ENCODE measurements around the gene NRCAM.
"Not testable (repeated sequence)": the region's sequence is repeated elsewhere in the genome, so short reads cannot be mapped to it uniquely, and the experiment has no call there.

Gene NRCAM

DNA sequence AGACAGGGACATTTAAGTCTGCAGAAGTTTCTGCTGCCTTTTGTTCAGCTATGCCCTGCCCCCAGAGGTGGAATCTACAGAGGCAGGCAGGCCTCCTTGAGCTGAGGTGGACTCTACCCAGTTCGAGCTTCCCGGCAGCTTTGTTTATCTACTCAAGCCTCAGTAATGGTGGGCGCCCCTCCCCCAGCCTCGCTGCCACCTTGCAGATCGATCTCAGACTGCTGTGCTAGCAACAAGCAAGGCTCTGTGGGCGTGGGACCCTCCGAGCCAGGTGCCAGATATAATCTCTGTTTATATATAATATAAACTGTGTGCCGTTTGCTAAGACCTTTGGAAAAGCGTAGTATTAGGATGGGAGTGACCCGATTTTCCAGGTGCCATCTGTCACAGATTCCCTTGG, 63.1 kb downstream of the NRCAM start:
- DNase-seq = not testable (repeated sequence)

DNA sequence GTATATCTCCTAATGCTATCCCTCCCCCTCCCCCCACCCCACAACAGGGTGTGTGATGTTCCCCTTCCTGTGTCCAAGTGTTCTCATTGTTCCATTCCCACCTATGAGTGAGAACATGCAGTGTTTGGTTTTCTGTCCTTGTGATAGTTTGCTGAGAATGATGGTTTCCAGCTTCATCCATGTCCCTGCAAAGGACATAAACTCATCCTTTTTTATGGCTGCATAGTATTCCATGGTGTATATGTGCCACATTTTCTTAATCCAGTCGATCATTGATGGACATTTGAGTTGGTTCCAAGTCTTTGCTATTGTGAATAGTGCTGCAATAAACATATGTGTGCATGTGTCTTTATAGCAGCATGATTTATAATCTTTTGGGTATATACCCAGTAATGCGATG, 68.5 kb downstream of the NRCAM start:
- DNase-seq = not testable (repeated sequence)

DNA sequence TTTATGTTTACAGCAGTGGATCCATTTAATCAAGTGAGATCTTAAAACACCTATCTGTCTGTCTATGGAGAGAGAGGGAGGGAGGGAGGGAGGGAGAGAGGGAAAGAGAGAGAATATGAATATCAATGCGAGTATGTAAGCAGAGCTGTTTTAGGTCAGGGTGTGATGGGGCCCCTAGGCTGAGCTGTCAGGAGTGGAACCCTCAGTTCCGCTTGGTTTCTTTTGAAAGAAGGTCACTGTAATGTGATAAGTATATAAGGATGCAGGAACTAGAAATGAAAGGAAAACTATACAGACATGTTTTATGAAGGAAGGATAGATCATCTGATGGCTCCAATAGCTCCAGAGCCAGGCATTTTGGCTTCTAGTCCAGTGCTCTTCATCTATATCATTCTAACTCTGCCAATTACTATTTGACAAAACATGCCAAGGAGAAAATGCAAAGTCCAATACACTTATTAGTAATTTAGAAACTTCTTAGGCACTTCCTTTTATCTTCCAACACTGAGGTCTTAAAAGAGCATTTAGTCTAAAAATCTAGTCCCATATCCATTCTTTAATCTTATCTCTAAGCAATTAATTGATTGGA, 70.3 kb downstream of the NRCAM start:
- no peak for DNase-seq

DNA sequence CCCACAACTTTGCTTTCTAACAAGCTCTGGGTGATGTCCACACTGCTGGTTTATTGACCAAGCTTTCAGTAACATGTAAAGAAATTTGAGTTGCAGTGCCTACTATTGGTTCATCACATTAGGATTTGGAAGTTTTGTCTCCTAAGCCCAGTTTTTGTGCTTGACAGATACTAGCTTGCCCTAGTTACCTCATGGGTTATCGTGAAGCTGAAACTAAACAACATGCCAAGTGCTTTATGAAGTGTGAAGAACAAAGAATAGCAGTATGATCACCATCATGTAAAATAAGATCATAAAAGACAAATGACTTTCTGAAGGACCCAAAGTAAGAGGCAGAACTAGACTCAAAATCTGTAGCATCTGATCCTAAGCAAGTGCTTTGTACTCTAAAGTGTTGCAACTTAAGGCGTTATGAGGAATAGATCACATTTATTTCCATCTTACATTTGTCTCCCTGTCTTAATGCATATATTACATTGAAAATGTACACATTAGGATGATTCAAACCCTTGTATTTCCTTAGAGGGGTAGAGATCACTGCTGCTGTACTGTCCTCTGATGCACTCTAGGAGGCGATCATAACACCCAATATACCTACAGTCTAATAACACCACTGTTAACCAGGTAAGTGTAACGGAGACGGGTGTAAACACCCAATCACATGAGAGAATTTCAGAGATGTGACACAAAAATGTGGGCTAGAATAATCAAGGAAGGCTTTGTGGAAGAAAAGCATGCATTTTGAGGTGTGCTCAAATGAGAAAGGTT, 71.3 kb downstream of the NRCAM start:
- no peak for DNase-seq

DNA sequence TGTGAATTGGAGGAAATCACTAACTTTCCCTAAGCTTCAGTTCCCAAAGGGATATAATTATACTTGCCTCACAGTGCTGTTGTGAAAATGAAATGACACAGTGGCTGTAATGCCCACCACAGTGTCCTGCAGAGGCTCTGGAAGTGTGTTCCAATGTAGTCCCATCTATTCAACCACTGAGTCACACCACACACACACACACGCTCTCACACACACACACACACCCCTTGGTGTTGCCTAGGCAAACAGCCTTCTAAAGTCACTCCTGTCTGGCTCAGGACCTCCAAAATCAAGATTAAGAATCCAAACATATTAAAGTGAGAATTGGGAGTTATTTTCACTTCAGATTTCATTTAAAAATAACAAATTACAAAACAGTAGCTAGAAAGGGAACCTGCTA, 73.3 kb downstream of the NRCAM start:
- DNase-seq = no peak

DNA sequence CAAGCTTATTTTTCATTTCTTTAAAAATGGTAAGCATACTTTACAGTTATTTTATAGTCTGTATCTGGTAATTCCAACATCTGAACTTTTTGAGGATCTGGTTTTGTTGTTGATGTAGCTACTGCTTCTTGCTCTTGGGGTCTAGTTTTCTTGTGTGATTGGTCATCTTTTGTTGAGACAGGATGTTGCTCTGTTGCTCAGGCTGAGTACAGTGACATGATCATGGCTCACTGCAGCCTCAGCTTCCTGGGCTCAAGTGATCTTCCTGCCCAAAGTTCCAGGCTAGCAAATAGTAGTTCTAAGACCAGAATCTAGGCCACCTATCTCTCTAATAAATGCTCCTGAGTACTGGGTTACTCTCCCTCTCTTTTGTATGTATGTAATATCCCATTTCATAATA, 75.7 kb downstream of the NRCAM start:
- no peak for DNase-seq

DNA sequence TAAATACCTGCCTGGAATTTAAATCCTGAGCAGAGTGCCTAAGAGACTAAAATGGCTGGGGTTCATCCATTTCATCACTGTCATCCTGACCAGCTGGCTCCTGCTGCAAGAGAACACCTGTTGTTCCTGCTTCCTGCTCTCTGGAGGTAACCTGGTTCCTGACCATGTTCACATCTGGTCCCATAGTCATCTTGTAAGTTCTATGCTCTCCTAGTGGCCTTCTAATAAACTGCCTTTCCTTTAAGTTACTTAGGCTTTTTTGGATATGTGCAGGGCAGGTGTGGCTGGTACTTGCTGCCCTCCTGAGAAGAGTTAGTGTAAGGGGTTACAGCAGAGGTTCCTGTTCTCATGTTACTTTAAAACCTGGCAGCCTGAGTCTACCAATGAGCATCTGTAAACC, 80.0 kb downstream of the NRCAM start:
- no peak for DNase-seq

DNA sequence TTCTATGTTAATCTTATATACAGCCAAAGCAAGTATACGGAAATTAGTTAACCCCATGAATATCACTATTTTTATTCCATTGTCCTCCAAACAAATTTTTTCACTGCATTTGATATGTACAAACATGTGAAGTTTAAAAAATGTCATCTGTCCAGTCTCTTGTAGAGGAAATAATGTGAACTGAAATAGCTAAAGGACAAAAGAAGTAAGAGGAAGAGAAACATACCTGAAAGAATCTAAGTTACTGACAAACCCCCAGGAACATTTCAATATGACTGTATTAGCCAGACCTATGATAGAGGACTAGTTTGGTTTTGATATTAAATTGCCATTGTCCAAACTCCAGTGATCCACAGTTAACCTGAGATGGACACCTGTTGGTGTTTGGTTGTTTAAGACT, 80.6 kb downstream of the NRCAM start:
- DNase-seq = no peak

DNA sequence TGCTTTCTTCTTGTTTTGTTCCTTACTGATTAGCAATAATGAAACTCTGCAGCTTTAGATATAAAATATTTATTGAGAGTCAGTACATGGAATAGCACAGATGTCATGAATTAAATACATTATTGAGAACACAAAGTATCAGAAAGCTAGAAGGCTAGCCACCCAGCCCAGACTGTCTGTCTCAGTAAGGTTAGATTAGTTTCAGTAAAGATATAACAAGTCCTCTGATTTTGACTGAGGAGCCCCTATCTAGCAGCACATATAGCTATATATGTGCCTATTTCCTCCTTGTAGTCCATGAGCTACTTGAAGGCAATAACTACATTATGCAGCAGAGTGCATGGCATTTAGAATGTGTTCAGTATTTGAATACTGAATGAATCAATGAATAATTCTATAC, 81.3 kb downstream of the NRCAM start:
- DNase-seq = no peak

DNA sequence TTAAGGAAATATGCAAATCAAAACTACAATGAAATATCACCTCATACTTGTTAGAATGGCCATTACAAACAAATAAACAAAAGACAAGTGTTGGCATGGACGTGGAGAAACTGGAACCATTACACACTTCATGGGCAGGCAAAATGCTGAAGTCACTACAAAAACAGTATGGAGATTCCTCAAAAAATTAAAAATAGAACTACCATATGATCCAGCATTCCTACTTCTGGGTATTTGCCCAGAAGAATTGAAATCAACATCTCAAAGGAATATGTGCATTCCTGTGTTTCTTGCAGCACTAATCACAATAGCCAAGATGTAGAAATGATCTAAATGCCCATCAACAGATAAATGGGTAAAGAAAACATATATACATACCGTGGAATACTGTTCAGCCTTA, 83.6 kb downstream of the NRCAM start:
- DNase-seq = no peak

DNA sequence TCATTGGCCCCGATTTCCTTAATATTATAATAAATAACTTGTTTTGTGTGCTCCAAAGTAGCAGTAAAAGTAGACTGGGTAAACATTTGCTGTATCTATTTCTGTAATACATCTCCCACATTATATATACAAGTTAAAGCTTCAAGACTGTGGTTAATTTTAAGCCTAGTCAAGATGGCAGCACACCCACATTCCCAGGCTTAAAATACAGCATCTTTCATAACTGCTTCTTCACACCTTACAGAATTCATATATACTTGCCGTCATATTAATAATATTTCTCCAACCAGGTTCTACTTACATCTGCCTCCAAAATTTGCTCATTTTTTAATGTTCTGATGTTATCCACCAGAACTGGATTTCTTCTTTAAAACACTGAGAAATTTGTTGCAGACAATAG, 85.6 kb downstream of the NRCAM start:
- DNase-seq = no peak

DNA sequence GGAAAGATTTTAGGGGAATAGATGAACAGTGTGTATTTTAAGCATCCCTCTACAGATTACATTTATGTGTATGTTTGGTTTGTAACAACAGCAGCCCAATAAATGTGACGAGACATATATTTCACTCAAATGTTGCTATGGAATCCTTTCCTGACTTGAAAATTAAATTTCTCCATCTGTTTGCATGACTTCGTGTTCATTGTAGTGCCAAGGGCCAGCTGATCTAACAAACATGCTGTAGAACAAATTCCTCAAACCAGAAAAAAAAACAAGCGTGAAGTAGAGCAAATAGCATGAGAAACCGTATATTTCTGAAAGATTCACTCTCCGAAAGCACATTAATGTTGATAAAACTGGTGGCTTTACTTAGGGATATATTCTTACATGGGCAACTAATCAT, 87.8 kb downstream of the NRCAM start:
- DNase-seq = no peak

DNA sequence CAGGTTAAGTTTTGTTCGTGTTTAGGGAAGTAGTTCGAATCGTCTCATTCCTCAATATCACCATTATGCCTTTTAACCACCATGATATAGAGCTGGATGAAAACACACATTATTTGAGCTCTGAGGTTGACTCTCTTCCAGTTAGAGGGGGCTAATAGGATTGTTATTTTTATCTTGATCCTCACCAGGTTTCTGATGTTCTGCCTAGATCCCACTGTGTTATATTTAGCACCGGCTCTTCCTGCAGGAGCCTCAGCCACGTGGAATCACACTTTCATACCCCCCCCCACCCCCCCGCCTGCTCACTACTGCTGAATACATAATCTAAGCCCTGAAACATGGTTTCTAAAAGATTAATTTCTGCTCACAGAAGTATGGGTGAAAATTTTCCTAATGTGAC, 88.3 kb downstream of the NRCAM start:
- no peak for DNase-seq

DNA sequence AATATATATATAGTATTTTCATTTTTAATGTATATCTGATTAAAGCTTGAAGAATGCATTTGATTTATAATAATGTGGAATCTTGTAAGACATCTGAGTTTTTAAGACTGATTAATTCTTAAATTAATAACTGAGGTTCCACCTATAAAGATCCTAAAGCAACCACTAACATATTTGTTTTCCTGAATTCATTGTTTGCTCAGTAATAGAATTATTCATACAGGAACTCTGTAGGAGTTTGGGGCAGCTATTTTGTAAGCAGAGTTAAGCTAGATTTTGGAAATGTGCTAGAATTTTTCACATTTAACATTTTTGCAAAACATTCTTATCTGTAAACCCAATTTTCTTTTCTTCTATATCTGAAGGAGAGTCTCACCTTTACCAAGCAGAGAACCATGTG, 88.9 kb downstream of the NRCAM start:
- no peak for DNase-seq

DNA sequence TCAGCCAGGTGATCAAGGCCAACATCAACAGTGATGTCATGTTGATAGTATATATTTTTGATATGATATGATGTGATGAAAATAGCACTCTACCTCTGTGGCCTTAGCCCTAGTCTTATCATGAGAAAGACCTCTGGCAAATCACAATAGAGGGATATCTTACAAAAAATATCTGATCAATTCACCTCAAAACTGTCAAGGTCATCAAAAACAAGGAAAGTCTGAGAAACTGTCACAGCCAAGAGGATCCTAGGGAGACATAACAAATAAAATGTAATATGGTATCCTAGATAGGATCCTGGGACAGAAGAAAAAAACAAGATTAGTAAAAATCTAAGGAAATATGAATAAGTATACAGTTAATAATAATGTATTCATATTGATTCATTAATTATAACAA, 92.6 kb downstream of the NRCAM start:
- no peak for DNase-seq

DNA sequence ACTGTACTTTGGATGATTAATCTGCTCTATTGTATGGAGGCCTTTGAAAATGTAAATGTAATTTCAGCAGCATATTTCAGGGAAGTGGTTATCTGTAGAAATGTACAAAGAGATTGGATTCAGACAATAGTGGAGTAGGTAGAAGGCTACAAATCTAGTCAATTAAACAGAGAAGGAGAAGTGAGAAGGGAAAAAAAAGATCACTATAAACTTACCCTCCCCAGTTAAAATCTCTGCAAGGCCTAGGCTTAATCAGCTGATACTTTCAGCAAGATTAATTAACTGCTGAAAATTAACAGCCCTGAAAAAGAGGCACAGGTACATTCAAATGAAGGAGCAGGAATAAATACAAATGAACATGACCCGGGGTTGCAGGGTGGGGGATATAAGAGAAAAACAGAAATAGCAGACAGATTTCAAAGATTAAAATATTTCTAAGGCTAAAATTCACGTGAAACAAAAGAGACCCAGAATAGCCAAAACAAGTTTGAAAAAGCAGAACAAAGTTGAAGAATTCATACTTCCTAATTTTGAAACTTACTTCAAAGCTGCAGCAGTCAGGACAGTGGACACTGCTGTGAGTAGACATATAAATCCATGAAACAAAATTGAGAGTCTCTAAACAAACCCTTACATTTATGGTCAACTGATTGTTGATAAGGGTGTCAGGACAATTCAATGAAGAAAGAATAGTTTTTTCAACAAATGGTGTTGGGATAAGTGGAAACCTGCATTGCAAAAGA, 96.0 kb downstream of the NRCAM start:
- no peak for DNase-seq

DNA sequence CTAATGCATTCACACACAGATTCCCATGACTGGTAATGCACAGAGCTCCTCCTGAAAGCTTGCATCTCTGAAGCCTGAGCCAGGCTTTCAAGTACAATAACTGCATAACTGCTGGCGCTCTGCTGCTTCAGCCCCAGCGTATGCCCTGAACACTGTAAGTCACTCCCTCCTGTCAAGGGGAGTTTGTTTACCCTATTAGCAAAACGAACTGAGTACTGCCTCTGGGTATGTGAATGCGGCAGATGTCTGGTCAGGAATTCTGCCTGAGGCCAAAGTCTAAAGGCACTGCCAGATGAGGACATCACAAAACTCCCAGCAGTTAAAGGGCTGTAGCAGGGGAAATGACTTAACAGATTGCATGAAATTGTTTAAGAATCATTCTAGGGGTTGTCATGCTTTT, 97.7 kb downstream of the NRCAM start:
- no peak for DNase-seq

DNA sequence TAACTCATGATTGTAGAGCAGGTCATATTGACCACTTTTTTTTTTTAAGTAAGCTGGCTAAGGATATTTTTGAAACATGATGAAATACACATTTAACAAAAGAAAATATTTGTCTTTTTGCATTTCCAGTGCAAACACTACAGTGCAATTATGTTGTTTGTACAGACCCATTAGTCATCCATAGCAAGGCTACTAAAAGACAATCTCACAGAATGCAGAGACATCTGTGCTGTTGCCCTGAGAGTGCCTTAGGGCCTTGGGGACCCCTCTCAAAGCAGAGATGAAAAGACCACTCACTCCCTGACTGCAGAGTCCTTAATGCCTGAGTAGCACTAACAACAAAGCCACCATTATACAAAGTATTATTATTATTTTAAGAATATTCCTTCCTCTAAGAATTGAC, 104.5 kb downstream of the NRCAM start:
- no peak for DNase-seq

DNA sequence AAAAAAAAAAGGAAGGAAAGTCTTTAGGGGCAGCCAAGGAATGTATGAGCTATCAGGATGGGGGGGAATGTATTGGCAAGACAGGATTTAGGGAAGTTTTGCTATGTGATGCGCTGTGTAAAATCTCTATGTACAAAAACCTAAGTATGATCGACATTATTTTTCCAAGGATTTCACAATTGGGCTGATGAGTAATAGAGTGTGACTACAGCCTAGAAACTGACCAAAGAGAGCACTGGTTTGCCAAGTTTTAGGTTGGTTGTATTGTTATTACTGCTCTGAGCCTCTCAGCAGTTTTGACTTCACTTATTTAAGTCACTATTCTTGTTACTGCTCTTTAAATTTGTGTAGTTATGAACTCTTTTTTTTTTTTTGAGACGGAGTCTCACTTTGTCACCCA, 107.3 kb downstream of the NRCAM start:
- DNase-seq = no peak

DNA sequence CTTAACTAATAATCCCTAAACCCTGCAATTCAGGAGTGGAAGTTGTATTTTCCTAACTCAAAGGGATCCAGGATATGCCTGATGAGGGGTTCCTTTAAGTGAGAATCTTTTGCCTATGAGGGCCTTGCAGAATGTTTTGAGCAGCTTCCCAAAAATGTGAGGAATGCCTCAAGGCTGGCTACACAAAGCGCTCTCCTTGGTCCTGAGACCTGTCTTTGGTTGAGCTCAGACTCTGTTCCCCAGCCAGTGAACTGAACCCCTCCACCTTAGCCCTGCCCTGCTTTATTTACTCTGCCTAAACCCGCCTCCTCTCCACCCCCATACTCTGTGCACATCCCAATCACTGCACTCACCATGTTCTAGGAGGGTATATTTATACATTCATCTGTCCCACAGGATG, 108.6 kb downstream of the NRCAM start:
- DNase-seq = no peak

DNA sequence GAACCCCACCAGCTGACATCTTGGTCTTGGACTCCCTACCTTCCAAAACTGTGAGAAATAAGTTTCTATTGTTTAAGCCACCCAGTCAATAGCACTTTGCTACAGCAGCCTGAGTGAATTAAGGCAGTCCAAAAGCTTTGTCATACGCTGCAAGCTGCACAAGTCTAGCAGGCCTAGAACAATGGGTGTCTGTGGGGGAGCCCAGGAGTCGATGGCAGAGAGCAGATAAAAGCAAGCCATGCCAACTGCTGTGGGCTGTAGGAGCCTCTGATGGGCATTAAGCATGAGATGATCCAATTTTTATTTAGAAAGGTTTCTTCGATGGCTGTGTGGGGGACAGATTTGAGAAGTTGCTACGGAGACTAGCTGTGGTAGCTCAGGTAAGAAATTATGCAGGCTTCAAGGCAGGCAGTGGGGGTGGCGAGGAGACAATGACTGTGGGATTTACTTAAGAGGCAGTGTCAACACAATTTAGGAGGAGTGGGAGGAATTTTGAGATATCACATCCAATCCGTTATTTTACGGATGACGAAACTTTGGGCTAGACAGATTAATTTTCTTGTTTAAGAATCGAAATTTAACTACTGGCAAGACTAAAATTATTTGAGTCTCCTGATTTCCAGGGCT, 110.4 kb downstream of the NRCAM start:
- DNase-seq = no peak

DNA sequence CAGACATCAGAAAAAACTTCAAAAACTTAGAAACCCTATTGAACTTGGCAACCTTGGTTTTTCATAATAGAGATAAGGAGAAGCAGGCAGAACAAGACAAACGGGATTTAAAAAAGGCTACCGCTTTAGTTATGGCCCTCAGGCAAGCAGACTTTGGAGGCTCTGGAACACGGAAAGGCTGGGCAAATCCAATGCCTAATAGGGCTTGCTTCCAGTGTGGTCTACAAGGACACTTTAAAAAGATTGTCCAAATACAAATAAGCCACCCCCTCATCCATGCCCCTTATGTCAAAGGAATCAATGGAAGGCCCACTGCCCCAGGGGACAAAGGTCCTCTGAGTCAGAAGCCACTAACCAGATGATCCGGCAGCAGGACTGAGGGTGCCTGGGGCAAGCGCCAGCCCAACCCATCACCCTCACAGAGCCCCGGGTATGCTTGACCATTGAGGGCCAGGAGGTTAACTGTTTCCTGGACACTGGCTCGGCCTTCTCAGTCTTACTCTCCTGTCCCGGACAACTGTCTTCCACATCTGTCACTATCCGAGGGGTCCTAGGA, 115.3 kb downstream of the NRCAM start:
- DNase-seq = no peak

DNA sequence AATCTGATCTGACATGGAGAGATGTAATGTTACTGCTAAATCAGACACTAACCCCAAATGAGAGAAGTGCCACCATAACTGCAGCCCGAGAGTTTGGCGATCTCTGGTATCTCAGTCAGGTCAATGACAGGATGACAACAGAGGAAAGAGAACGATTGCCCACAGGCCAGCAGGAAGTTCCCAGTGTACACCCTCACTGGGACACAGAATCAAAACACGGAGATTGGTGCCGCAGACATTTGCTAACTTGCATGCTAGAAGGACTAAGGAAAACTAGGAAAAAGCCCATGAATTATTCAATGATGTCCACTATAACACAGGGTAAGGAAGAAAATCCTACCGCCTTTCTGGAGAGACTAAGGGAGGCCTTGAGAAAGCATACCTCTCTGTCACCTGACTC, 115.8 kb downstream of the NRCAM start:
- DNase-seq = not testable (repeated sequence)

Data from activated CD8-positive, alpha-beta memory T cell treated with anti-CD3 and anti-CD28 coated beads, Interleukin-2, amount 50 U/mL, for 48 hours (primary cell).